Vagina (tissue), 2 donors: Measurements from ENCODE around the gene SAFB2. TPM values are rescaled to one million over a fixed set of nuclear protein-coding genes. Genes with fewer than 3 reads are reported as not detected.

Experiments
- DNase-seq, 2 donors: peaks; one replicate each; pipeline ENCODE4 v3.0.0-alpha.2; 2017; ENCODE audit errors: extremely low spot score in 2 of 2
- H3K27ac ChIP-seq: fragments of 200-600 bp; sonication (generic); one replicate; pipeline ENCODE4 v1.5.1; 2019
- H3K27me3 ChIP-seq: fragments of 200-600 bp; sonication (generic); one replicate; pipeline ENCODE4 v1.5.1; 2019
- H3K36me3 ChIP-seq, 2 donors: fragments of 200-600 bp; sonication (generic); one replicate each; pipeline ENCODE4 v1.5.1; 2017 to 2019
- H3K4me1 ChIP-seq: fragments of 200-600 bp; sonication (generic); one replicate; pipeline ENCODE4 v1.5.1; 2019
- H3K4me3 ChIP-seq, 2 donors: fragments of 200-600 bp; sonication (generic); 1 replicate in 1 of 2; 2 replicates in 1 of 2; pipeline ENCODE4 v1.5.1; 2016 to 2019
- H3K9me3 ChIP-seq: fragments of 200-600 bp; sonication (generic); one replicate; pipeline ENCODE4 v1.5.1; 2019
- POLR2A ChIP-seq, 2 donors: fragments of 450-650 bp; IDR thresholded peaks; one replicate each; pipeline ENCODE4 v1.6.1; 2017; ENCODE audit warnings: antibody characterized with exemption in 2 of 2, mild to moderate bottlenecking in 2 of 2, moderate library complexity in 2 of 2
- POLR2AphosphoS5 ChIP-seq, 2 donors: sonication (generic); formaldehyde crosslinking; IDR thresholded peaks; one replicate each; pipeline ENCODE4 v1.9.0; 2017; ENCODE audit warnings: antibody characterized with exemption in 2 of 2, mild to moderate bottlenecking in 2 of 2, low read depth in 1 of 2; ENCODE audit not compliant: insufficient read depth in 1 of 2
- intact Hi-C: fragments of 100-400 bp; cut with DNase I; formaldehyde crosslinking; loops from one replicate; pipeline ENCODE4 v1.15.1; 2023
- total RNA-seq: library from RNA; depleted of rRNA; stranded (reverse); fragments of >200 nt; gene quantifications from one replicate; pipeline ENCODE4 v1.2.3, GENCODE V29; 2016
- TF ChIP-seq, protein P1 (sequence below), 3 experiments: fragments of 450-650 bp in 2 of 3; fragments of 200-600 bp in 1 of 3; sonication (generic) in 1 of 3; IDR thresholded peaks; one replicate each; pipeline ENCODE4 v1.5.1; 2017 to 2019; ENCODE audit warnings: antibody characterized with exemption in 3 of 3, mild to moderate bottlenecking in 2 of 3, moderate library complexity in 2 of 3

SAFB2 gene
- total RNA-seq, 1 donor from 2014 or later: 85.4 TPM

DNA sequence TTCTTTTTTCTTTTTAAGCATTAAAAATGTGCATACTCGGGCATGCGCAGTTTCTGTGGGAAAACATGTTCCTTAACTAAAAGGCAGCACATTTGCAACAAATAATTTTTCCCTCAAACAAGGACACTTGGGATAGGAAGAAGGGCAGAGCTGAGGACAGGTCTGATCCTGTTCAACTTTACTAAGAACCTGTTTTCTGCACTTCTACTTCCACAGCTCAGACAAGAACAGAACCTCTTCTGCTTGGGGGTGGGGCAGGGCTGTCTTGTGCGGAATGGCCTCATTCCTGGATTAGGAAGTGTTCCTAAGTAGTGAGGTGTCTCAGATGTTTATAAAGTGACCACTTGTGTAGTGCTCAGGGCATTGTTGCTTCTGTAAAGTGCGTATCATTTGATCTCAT, 18.6 kb upstream of the SAFB2 start:
- H3K27me3 ChIP-seq: no peaks in the 10 kb centered on the region
- peaks cover 0 to 42% of the 10 kb centered on the region in 2 donors for H3K36me3 ChIP-seq
- TF ChIP-seq POLR2A (IDR thresholded peaks at IDR 0.05) (no peak), POLR2AphosphoS5 (IDR thresholded peaks at IDR 0.05; ENCODE audit: insufficient read depth in 1 of 2, low read depth in 1 of 2) (no peak)
- TF ChIP-seq, protein P1, sequence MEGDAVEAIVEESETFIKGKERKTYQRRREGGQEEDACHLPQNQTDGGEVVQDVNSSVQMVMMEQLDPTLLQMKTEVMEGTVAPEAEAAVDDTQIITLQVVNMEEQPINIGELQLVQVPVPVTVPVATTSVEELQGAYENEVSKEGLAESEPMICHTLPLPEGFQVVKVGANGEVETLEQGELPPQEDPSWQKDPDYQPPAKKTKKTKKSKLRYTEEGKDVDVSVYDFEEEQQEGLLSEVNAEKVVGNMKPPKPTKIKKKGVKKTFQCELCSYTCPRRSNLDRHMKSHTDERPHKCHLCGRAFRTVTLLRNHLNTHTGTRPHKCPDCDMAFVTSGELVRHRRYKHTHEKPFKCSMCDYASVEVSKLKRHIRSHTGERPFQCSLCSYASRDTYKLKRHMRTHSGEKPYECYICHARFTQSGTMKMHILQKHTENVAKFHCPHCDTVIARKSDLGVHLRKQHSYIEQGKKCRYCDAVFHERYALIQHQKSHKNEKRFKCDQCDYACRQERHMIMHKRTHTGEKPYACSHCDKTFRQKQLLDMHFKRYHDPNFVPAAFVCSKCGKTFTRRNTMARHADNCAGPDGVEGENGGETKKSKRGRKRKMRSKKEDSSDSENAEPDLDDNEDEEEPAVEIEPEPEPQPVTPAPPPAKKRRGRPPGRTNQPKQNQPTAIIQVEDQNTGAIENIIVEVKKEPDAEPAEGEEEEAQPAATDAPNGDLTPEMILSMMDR (IDR thresholded peaks at IDR 0.05): no peak
- peaks cover 30% of the 10 kb centered on the region for H3K4me1 ChIP-seq
- intact Hi-C loops: no loop called here
- H3K27ac ChIP-seq: no peak overlapping the region
- no peaks in the 10 kb centered on the region for H3K9me3 ChIP-seq
- no peak overlapping the region for H3K4me3 ChIP-seq
- DNase-seq: no peak

DNA sequence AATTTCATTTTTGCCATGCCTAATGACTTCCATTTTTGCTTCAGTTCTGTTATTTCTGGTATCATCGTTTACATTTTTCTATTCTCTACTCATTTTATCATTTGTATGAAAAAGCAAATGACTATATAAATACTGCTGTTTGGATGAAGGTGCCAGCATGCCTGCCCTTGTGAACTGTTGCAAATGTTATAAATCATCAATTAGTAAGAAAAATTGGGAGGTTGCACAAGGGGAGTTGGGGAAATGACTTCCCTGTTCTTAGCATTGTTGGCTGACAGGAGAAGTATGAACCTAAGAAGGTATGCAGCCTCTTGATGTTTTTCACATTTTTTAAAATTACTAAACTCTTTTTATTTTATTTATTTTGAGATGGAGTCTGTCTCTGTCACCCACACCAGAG, 15.4 kb upstream of the SAFB2 start:
- Histone ChIP-seq H3K27me3 (no peaks in the 10 kb centered on the region), H3K36me3 (peaks cover 0 to 14% of the 10 kb centered on the region in 2 donors), H3K27ac (no peak overlapping the region), H3K4me3 (no peak overlapping the region), H3K4me1 (peaks cover 62% of the 10 kb centered on the region), H3K9me3 (no peaks in the 10 kb centered on the region)
- TF ChIP-seq, protein P1 (IDR thresholded peaks at IDR 0.05): no peak
- no peak for TF ChIP-seq POLR2A (IDR thresholded peaks at IDR 0.05)
- TF ChIP-seq POLR2AphosphoS5 (IDR thresholded peaks at IDR 0.05; ENCODE audit: insufficient read depth in 1 of 2, low read depth in 1 of 2): no peak
- DNase-seq: no peak
- intact Hi-C loops: no loop called here

DNA sequence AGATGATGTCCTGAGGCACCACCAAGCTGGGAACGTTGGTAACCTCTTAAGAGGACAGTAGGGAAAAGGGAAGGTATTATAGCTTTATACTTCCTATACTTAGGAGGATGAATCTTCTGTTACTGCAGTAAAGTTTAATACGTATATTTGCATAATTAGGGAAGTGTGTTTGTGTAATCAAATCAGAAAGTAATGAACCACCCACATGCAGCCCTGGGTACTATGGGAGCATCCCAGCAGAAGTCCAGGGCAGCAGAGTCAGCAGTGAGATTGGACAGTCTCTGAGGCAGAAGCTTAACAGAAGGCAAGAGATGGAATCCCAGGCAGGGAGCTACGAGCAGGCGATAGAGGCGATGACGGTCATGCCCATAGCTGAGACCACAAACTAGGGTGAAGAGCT, 12.9 kb upstream of the SAFB2 start:
- TF ChIP-seq POLR2A (IDR thresholded peaks at IDR 0.05): no peak
- TF ChIP-seq, protein P1 (IDR thresholded peaks at IDR 0.05): no peak
- TF ChIP-seq POLR2AphosphoS5 (IDR thresholded peaks at IDR 0.05; ENCODE audit: insufficient read depth in 1 of 2, low read depth in 1 of 2): no peak
- Histone ChIP-seq H3K27ac (no peak overlapping the region), H3K36me3 (peaks cover 0 to 5% of the 10 kb centered on the region in 2 donors), H3K4me1 (peaks cover 82% of the 10 kb centered on the region), H3K4me3 (no peak overlapping the region), H3K27me3 (no peaks in the 10 kb centered on the region), H3K9me3 (no peaks in the 10 kb centered on the region)
- no peak for DNase-seq
- intact Hi-C loops: no loop called here

DNA sequence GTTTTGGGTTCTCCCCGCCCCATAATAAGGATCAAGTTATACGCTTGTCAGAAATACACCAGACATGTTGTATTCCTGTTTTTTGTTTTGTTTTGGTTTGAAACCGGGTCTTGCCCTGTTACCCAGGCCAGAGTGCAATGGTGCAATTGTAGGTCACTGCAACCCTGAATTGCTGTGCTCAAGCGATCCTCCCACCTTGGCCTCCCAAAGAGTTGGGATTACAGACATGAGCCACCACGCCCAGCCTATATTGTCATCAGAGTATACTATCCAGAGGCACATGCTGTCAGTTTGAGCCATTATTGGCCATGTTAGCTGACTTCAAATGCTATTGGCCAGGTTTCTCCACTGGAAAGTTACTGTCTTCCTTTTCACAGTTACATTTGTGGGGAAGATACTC, 10.1 kb upstream of the SAFB2 start:
- TF ChIP-seq POLR2A (IDR thresholded peaks at IDR 0.05) (no peak), POLR2AphosphoS5 (IDR thresholded peaks at IDR 0.05; ENCODE audit: insufficient read depth in 1 of 2, low read depth in 1 of 2) (no peak)
- TF ChIP-seq, protein P1 (IDR thresholded peaks at IDR 0.05): no peak
- Histone ChIP-seq H3K36me3 (peaks cover 0 to 24% of the 10 kb centered on the region in 2 donors), H3K27ac (peak overlapping the region; percentile 45), H3K4me3 (peak overlapping the region in 1 of 2 donors; percentile 5), H3K9me3 (no peaks in the 10 kb centered on the region), H3K27me3 (no peaks in the 10 kb centered on the region), H3K4me1 (peaks cover 94% of the 10 kb centered on the region)
- intact Hi-C loops: no loop called here
- no peak for DNase-seq

DNA sequence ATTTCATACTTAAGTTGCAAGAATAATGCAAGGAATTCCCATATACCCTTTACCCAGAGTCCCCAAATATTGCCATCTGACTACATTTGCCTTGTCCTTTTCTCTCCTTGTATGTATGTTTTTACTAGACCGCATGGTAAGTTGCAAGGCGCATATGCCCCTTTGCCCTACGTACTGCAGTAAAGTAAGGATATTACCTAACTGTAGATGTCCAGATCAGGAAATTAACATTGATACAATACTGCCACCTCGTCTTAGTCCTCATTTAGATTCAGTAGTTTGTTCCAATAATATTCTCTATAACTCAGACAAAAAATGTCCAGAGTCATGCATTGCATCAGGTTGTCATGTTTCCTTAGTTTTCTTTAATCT, 9.7 kb upstream of the SAFB2 start:
- peak overlapping the region; percentile 45 for H3K27ac ChIP-seq
- peak overlapping the region; percentile 5 for H3K4me3 ChIP-seq
- TF ChIP-seq POLR2AphosphoS5 (IDR thresholded peaks at IDR 0.05; ENCODE audit: insufficient read depth in 1 of 2, low read depth in 1 of 2): no peak
- TF ChIP-seq, protein P1 (IDR thresholded peaks at IDR 0.05): no peak
- no peak for TF ChIP-seq POLR2A (IDR thresholded peaks at IDR 0.05)
- no peaks in the 10 kb centered on the region for H3K9me3 ChIP-seq
- DNase-seq: no peak
- peaks cover 96% of the 10 kb centered on the region for H3K4me1 ChIP-seq
- peaks cover 0 to 28% of the 10 kb centered on the region in 2 donors for H3K36me3 ChIP-seq
- intact Hi-C loops: no loop called here
- no peaks in the 10 kb centered on the region for H3K27me3 ChIP-seq
